Left ventricle myocardium inferior (tissue), 1 donor: Measurements from ENCODE around the gene ACER3. TPM values are rescaled to one million over a fixed set of nuclear protein-coding genes. Genes with fewer than 3 reads are reported as not detected.

Experiments used
- DNase-seq: peaks from one replicate; pipeline ENCODE4 v3.0.0-alpha.2; 2020
- H3K27ac ChIP-seq: fragments of 200-600 bp; replicated peaks from 2 replicates; pipeline ENCODE4 v1.8.0; 2021
- H3K27me3 ChIP-seq: fragments of 200-600 bp; 2 replicates; pipeline ENCODE4 v1.8.0; 2021; ENCODE audit warnings: low read depth
- H3K36me3 ChIP-seq: fragments of 200-600 bp; 2 replicates; pipeline ENCODE4 v1.8.0; 2021
- H3K4me1 ChIP-seq: fragments of 200-600 bp; 2 replicates; pipeline ENCODE4 v1.8.0; 2021
- H3K4me3 ChIP-seq: fragments of 200-600 bp; 2 replicates; pipeline ENCODE4 v1.8.0; 2021; ENCODE audit warnings: mild to moderate bottlenecking, moderate library complexity
- H3K9me3 ChIP-seq: fragments of 200-600 bp; replicated peaks from 2 replicates; pipeline ENCODE4 v1.8.0; 2021
- CTCF ChIP-seq: fragments of 200-600 bp; IDR thresholded peaks from 2 replicates; pipeline ENCODE4 v1.8.0; 2021; ENCODE audit warnings: antibody characterized with exemption, mild to moderate bottlenecking, borderline replicate concordance
- intact Hi-C: fragments of 100-400 bp; cut with micrococcal nuclease; formaldehyde crosslinking; loops from one replicate; pipeline ENCODE4 v1.11.0; 2022
- total RNA-seq: library from RNA; stranded (reverse); fragmentation: NEBNext Ultra II Directional; extraction: Animal tissue kit (Norgen Biotek cat#: 25700); gene quantifications from one replicate; pipeline ENCODE4 v1.2.1, GENCODE V29; 2021
- donor health status: DM: no; HTN: yes; CAD: no; lungs with severe emphysema.

The ACER3 gene
- total RNA-seq, 1 donor from 2014 or later, result 8.5 TPM

GRCh38 chr11:76844511-76844910 lies 16.2 kb upstream of the ACER3 start:
- no peaks in the 10 kb centered on the region for H3K9me3 ChIP-seq
- no peaks in the 10 kb centered on the region for H3K36me3 ChIP-seq
- H3K4me1 ChIP-seq, result peaks cover 6% of the 10 kb centered on the region
- no peak for DNase-seq
- no peak for TF ChIP-seq CTCF
- no peaks in the 10 kb centered on the region for H3K27me3 ChIP-seq
- intact Hi-C loops, result no loop called here
- H3K27ac ChIP-seq, result no peak overlapping the region
- no peak overlapping the region for H3K4me3 ChIP-seq

GRCh38 chr11:76845069-76845468 lies 15.6 kb upstream of the ACER3 start:
- Histone ChIP-seq H3K27me3 (no peaks in the 10 kb centered on the region), H3K9me3 (no peaks in the 10 kb centered on the region), H3K36me3 (no peaks in the 10 kb centered on the region), H3K27ac (no peak overlapping the region), H3K4me1 (peaks cover 6% of the 10 kb centered on the region), H3K4me3 (no peak overlapping the region)
- intact Hi-C loops, result no loop called here
- no peak for DNase-seq
- no peak for TF ChIP-seq CTCF

GRCh38 chr11:76846441-76846840 lies 14.3 kb upstream of the ACER3 start:
- DNase-seq, result no peak
- H3K36me3 ChIP-seq, result no peaks in the 10 kb centered on the region
- H3K4me1 ChIP-seq, result peaks cover 17% of the 10 kb centered on the region
- H3K9me3 ChIP-seq, result no peaks in the 10 kb centered on the region
- no peak overlapping the region for H3K4me3 ChIP-seq
- intact Hi-C loops, result no loop called here
- no peak for TF ChIP-seq CTCF
- no peaks in the 10 kb centered on the region for H3K27me3 ChIP-seq
- H3K27ac ChIP-seq, result no peak overlapping the region

DNA sequence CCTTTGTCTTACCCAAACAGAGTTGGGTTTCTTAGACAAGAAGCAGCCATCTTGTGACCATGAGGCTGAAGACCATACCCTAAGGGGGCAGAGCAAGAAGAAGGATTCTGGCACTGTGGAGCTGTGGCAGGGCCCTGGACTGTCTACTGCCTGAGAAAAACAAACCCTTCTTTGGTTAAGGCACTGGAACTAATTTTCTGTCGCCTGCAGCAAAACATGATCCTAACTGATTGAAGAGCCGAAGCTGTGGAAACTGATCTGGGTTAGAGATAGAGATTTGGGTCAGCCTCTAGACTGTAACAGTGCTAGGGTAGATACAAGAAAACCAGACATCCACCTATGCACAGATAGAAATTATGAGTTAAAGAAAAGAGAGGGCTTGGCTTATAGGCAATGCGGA lies 11.3 kb upstream of the ACER3 start:
- Histone ChIP-seq H3K27ac (no peak overlapping the region), H3K4me3 (no peak overlapping the region), H3K4me1 (peaks cover 17% of the 10 kb centered on the region), H3K27me3 (no peaks in the 10 kb centered on the region), H3K36me3 (no peaks in the 10 kb centered on the region), H3K9me3 (no peaks in the 10 kb centered on the region)
- no peak for DNase-seq
- intact Hi-C loops, result no loop called here
- TF ChIP-seq CTCF, result no peak

- no peak overlapping the region for H3K27ac ChIP-seq
Observed at GRCh38 chr11:76850130-76850529, 10.6 kb upstream of the ACER3 start.

More at GRCh38 chr11:76850130-76850529, 10.6 kb upstream of the ACER3 start:
- no peaks in the 10 kb centered on the region for H3K9me3 ChIP-seq
- intact Hi-C loops, result no loop called here
- no peaks in the 10 kb centered on the region for H3K27me3 ChIP-seq
- no peak for DNase-seq
- no peaks in the 10 kb centered on the region for H3K36me3 ChIP-seq
- no peak overlapping the region for H3K4me3 ChIP-seq
- peaks cover 17% of the 10 kb centered on the region for H3K4me1 ChIP-seq
- TF ChIP-seq CTCF, result no peak
